ENCODE data around the gene KBTBD4. TPM values are rescaled to one million over a fixed set of nuclear protein-coding genes. Genes with fewer than 3 reads are reported as not detected.

Gene KBTBD4
- total and polyA plus RNA-seq, 2 of the 13 experiments (the other 11 are each of a cell fraction or from before 2014, with no cell fraction given), result 8.5 to 12.8 TPM

DNA sequence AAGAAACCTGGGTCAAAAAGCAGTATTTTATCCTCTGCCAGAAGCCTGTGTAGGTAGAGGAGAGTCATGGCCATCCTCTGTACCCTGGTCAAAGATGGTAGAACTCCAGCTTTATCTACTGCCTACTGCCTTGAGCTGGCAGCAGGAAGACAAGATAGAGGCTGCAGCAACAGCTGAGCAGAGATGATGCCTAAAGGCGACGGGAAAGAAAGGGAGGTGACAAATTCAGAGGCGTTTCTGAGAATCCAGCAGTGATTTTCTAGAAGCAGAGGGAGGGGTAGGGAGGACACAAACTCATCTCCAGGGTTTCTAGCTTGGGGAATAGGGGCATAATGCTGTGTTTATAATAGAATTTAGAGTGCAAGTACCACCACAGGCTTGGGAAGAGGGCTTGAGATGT lies 30.9 kb upstream of the KBTBD4 start:
- H3K4me3 ChIP-seq (replicated peaks in 1 of 3; ENCODE audit: insufficient read depth in 1 of 3, low read depth in 2 of 3, low read length in 3 of 3), result no peak overlapping the region
- no TSS peak for BruUV-seq (replicated peaks)
- DNase-seq (ENCODE audit: low spot score), result no peak
- no peaks in the 10 kb centered on the region for H4K20me1 ChIP-seq (ENCODE audit: insufficient read depth, low read length)
- no peak overlapping the region for H3K9ac ChIP-seq (ENCODE audit: insufficient read depth, low read depth, low read length)
- no peak for ATAC-seq
- FAIRE-seq, result no peak
- intact Hi-C loops (cut with micrococcal nuclease; ENCODE audit: unreplicated experiment) (loop anchor here (5.0 kb wide), 1 partner anchor 252 kb away; no protein-coding TSS in a partner anchor), in situ Hi-C loops (cut with HindIII; ENCODE audit: extremely low pct_ligation_motif_present, low pct_unique_long_range_greater_than_20kb) (no loop called here)
- WGBS (ENCODE audit: low lambda C conversion rate), result 95% methylated on average over 3 of the region's 3 CpGs
- H3K4me2 ChIP-seq (ENCODE audit: low read depth, low read length), result no peak overlapping the region
- no peak overlapping the region for H2AFZ ChIP-seq (ENCODE audit: low read length)
- CTCF ChIA-PET (ENCODE audit: low intra/inter-chr PET ratio, low total read pairs), result no interaction called here
- POLR2A ChIA-PET, result no interaction called here
- no peaks in the 10 kb centered on the region for H3K9me3 ChIP-seq (ENCODE audit: low read length)
- H3K79me2 ChIP-seq (ENCODE audit: insufficient read depth, low read length), result no peaks in the 10 kb centered on the region
- no peak overlapping the region for H3K27ac ChIP-seq (ENCODE audit: extremely low read length, insufficient read depth, low read length)
- TF ChIP-seq TRIM24 (CRISPR knock-in tag; IDR thresholded peaks at IDR 0.05) (no peak), ZNF724P (CRISPR knock-in tag; IDR thresholded peaks at IDR 0.05; ENCODE audit: borderline replicate concordance) (no peak)
- H3K4me1 ChIP-seq (ENCODE audit: insufficient read depth, low read length), result no peaks in the 10 kb centered on the region
- no peaks in the 10 kb centered on the region for H3K36me3 ChIP-seq (replicated peaks in 1 of 2; ENCODE audit: control insufficient read depth in 1 of 2, insufficient read depth in 2 of 2, low read length in 2 of 2)
- no peaks in the 10 kb centered on the region for H3K27me3 ChIP-seq (ENCODE audit: control insufficient read depth in 1 of 2, insufficient read depth in 2 of 2, low read length in 2 of 2)

DNA sequence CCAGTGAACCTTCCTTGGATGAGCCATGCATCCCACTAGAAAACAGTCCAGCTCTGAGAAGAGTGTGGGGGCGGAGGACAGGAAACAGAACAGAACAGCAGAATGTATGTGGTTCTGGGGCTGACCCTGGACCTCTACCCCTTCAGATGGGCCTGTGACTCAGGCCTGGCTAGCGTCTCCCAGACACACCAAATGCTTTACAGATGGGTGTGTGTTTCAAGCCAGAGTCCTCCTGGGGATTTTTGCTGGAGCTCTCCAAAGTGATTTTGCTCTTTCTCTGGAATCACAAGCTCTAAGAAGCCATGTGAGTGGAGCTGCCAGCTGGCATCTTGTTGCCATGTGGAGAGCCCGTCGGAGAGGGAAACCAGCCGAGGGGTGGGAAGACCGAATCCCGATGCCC lies 28.6 kb upstream of the KBTBD4 start:
- no peak for FAIRE-seq

More for the DNA sequence above, 28.6 kb upstream of the KBTBD4 start:
- no peaks in the 10 kb centered on the region for H3K27me3 ChIP-seq (ENCODE audit: control insufficient read depth in 1 of 2, insufficient read depth in 2 of 2, low read length in 2 of 2)
- no peaks in the 10 kb centered on the region for H3K9me3 ChIP-seq (ENCODE audit: low read length)
- no peaks in the 10 kb centered on the region for H4K20me1 ChIP-seq (ENCODE audit: insufficient read depth, low read length)
- ChIA-PET CTCF (ENCODE audit: low intra/inter-chr PET ratio, low total read pairs) (no interaction called here), POLR2A (no interaction called here)
- no peaks in the 10 kb centered on the region for H3K36me3 ChIP-seq (replicated peaks in 1 of 2; ENCODE audit: control insufficient read depth in 1 of 2, insufficient read depth in 2 of 2, low read length in 2 of 2)
- 80% methylated on average over 7 of the region's 7 CpGs for WGBS (ENCODE audit: low lambda C conversion rate)
- no peak overlapping the region for H3K4me2 ChIP-seq (ENCODE audit: low read depth, low read length)
- no peaks in the 10 kb centered on the region for H3K79me2 ChIP-seq (ENCODE audit: insufficient read depth, low read length)
- no peak overlapping the region for H3K4me3 ChIP-seq (replicated peaks in 1 of 3; ENCODE audit: insufficient read depth in 1 of 3, low read depth in 2 of 3, low read length in 3 of 3)
- no TSS peak for BruUV-seq (replicated peaks)
- no peak overlapping the region for H3K27ac ChIP-seq (ENCODE audit: extremely low read length, insufficient read depth, low read length)
- intact Hi-C loops (cut with micrococcal nuclease; ENCODE audit: unreplicated experiment), result no loop called here
- no peak for TF ChIP-seq ZNF232 (CRISPR knock-in tag; IDR thresholded peaks at IDR 0.05; ENCODE audit: borderline replicate concordance)
- TF ChIP-seq RCOR2 (CRISPR knock-in tag; IDR thresholded peaks at IDR 0.05), result no peak
- TF ChIP-seq, protein P1, sequence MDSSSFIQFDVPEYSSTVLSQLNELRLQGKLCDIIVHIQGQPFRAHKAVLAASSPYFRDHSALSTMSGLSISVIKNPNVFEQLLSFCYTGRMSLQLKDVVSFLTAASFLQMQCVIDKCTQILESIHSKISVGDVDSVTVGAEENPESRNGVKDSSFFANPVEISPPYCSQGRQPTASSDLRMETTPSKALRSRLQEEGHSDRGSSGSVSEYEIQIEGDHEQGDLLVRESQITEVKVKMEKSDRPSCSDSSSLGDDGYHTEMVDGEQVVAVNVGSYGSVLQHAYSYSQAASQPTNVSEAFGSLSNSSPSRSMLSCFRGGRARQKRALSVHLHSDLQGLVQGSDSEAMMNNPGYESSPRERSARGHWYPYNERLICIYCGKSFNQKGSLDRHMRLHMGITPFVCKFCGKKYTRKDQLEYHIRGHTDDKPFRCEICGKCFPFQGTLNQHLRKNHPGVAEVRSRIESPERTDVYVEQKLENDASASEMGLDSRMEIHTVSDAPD (CRISPR knock-in tag; IDR thresholded peaks at IDR 0.05), result no peak
- no peak for TF ChIP-seq POLR2AphosphoS5 (IDR thresholded peaks at IDR 0.05; ENCODE audit: low read depth, low read length)
- no peak for TF ChIP-seq IKZF1 (IDR thresholded peaks at IDR 0.05)
- no peak for TF ChIP-seq ARNT2 (CRISPR knock-in tag; IDR thresholded peaks at IDR 0.05; ENCODE audit: low read depth)
- TF ChIP-seq, protein P2, sequence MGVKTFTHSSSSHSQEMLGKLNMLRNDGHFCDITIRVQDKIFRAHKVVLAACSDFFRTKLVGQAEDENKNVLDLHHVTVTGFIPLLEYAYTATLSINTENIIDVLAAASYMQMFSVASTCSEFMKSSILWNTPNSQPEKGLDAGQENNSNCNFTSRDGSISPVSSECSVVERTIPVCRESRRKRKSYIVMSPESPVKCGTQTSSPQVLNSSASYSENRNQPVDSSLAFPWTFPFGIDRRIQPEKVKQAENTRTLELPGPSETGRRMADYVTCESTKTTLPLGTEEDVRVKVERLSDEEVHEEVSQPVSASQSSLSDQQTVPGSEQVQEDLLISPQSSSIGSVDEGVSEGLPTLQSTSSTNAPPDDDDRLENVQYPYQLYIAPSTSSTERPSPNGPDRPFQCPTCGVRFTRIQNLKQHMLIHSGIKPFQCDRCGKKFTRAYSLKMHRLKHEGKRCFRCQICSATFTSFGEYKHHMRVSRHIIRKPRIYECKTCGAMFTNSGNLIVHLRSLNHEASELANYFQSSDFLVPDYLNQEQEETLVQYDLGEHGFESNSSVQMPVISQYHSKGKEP (CRISPR knock-in tag; IDR thresholded peaks at IDR 0.05), result no peak
- DNase-seq (ENCODE audit: low spot score) (no peak), ATAC-seq (peak; percentile 34)
- in situ Hi-C loops (cut with HindIII; ENCODE audit: extremely low pct_ligation_motif_present, low pct_unique_long_range_greater_than_20kb), result no loop called here
- no peak overlapping the region for H3K9ac ChIP-seq (ENCODE audit: insufficient read depth, low read depth, low read length)
- no peak overlapping the region for H2AFZ ChIP-seq (ENCODE audit: low read length)
- peaks cover 9% of the 10 kb centered on the region for H3K4me1 ChIP-seq (ENCODE audit: insufficient read depth, low read length)
